Left renal cortex interstitium (tissue), 4 donors: ENCODE measurements around the gene CPSF3. TPM values are rescaled to one million over a fixed set of nuclear protein-coding genes. Genes with fewer than 3 reads are reported as not detected.

Experiments
- DNase-seq, 4 donors: peaks; one replicate each; pipeline ENCODE4 v3.0.0-alpha.2; 2013; ENCODE audit warnings: low read depth in 4 of 4, low spot score in 2 of 4, missing footprints in 1 of 4
- polyA plus RNA-seq, 4 donors: library from polyadenylated mRNA; unstranded; fragments of 120-200 nt; gene quantifications; one replicate each; pipeline ENCODE4 v1.2.1, GENCODE V29; 2013; ENCODE audit not compliant: insufficient read length in 4 of 4

CPSF3 gene
- 10 to 100 TPM; 44.5 to 58.6 (median 53.7) TPM for polyA plus RNA-seq

DNA sequence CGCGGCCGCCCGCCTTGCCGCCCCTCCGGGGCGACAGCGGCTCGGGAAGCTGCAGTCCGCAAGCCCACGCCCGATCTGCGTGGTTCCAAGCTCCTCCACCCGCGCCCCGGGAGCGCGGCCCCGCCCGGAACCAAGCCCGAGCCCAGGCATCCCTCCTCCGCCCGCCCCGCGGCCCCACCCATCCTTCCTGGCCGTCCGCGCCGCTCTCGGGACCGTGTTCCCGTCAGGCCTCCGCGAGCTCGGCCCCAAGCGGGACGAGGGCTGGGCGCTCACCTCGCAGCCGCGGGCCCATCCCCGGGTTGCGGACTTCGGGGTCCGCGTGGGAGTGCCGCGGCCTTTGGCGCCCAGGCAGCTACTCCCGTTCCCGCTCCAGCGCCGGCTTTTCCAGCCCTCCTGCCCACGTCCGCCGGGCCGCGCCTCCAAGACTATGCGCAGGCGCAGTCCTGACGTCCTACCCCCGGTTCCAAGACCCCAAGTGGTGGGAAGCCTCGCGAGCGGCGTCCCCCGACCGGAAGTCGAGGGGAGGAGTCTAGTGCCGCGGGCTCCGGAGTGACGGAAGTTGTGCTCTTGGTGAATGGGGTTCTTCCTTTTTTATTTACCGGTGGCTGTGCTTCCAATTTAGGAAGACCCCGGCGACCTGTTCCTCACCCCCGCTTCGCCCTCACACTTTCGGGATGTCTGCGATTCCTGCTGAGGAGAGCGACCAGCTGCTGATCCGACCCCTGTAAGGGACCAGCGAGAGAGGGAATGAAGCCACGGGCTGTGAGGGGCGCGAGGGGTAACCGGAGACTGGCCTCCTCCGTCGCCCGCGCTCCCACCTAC, at the start of gene CPSF3, which contains the start of gene ITGB1BP1:
CPSF3 (plus strand) TSS at position 555 of the 822 bp plus-strand sequence; CDS start at position 675, 120 bp downstream.
ITGB1BP1 (minus strand) TSS at position 429 of the 822 bp plus-strand sequence. CDS start 4,831 bp downstream, outside the sequence.
- peak; percentile 90 to 98 (median 96) for DNase-seq

GRCh38 chr2:9374071-9374730, 49.3 kb upstream of the CPSF3 start:
- no peak for DNase-seq

DNA sequence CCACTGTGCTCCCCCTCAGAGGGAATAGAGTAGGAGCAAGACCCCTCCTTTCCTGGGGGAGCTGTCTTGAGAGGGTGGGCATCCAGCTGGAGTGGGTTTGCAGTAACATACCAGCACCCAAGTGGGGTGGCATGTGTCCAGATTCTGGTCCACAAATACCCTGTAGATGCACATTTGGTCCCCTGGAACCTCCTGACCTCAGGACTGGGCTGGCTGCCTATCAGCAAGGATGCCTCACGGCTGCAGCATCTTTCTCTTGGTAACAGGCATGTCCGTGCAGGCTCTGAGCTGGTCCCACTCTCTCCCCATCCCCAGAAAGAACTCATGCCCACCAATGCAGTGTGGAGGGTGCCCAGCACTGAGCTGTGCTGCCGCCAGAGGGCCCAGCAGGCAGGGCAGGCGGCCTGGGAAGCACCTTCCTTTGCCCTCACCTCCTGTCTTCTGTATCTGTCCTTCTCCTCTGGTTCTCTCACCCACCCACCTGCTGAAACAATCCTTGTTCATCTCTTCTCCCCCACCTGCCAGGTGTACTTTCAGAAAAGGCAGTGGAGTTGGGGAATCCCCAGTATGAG, 47.5 kb upstream of the CPSF3 start:
- DNase-seq, result no peak

GRCh38 chr2:9377461-9378097, 45.9 kb upstream of the CPSF3 start:
- DNase-seq, result no peak

DNA sequence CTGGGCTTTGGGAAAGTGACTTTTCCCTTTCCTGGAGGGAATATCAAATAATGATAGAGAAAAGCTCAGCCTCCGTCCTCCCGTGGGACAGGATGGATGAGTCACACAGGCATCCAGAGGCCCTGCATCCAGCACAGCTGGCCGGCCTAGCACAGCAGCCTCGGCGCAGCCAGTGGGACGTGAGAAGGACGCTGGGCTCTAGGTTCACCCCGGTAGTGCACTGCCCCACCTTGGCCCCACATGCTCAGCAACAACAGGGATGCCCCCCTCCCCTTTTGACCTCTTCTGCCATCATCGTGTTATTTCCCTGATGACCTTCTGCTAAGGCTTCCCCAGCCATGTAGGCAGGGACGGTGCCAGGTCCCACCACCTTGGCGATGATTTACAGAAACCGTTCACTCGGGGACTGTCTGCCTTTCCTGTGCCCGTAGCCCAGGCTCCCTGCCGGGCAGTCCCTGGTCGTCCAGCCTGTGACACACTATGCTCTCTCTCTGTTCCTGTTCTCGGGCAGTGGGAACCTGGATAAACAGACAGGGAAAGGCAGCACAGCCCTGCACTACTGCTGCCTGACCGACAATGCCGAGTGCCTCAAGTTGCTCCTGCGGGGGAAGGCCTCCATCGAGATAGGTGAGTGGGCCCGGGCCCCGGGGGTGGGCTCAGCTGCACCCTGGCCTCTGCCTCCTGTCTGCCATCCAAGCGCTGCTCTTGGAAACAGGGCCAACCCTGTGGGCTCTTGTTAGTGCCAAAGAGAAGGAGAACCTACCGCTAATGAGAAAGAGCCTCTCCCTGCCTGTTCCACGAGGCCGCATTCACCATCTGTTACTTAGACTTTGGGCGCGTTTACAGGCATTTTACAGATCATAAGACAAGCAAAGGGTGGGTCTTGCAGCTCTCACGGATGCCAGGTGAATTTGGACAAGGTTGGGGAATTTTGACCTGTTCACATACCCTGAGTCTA, 44.7 kb upstream of the CPSF3 start:
- no peak for DNase-seq

DNA sequence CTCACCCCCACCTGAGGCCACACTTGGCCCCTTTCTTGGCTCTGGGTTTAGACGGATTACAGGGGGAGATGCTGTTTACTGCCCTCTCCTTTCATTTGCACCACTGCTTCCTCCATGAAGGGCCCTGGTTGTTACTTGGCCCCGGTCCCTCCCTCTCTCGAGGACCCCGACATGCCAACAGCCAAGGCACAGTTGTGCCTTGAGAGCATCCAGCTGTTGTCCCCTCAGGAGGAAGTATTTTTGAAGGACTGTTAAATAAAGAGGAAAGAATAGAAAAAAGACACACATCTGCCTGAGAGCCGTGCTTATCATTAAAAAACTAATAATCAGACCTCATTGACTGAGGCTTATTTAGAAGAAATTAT, 44.1 kb upstream of the CPSF3 start:
- DNase-seq, result no peak

GRCh38 chr2:9380702-9381628, 42.5 kb upstream of the CPSF3 start:
- DNase-seq, result no peak

GRCh38 chr2:9382604-9383235, 40.7 kb upstream of the CPSF3 start:
- DNase-seq, result no peak

DNA sequence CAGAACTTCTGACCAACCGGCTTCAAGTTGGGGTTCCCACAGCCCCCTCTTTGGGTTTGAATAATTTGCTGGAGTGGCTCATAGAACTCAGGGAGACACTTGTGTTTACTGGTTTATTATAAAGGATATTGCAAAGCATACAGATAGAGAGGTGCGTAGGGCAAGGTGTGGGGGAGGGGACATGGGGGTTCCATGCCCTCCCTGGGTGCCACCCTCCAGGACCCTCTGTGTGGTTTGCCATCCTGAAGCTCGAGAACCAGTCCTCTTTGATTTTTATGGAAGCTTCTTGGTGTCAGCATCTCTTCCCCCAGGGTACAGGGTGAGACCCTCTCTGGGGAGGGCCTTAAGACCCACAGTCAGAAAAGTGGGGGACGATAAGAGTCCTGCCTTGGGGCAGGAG, 38.9 kb upstream of the CPSF3 start:
- no peak for DNase-seq

GRCh38 chr2:9385841-9386240, 37.6 kb upstream of the CPSF3 start:
- DNase-seq, result no peak

DNA sequence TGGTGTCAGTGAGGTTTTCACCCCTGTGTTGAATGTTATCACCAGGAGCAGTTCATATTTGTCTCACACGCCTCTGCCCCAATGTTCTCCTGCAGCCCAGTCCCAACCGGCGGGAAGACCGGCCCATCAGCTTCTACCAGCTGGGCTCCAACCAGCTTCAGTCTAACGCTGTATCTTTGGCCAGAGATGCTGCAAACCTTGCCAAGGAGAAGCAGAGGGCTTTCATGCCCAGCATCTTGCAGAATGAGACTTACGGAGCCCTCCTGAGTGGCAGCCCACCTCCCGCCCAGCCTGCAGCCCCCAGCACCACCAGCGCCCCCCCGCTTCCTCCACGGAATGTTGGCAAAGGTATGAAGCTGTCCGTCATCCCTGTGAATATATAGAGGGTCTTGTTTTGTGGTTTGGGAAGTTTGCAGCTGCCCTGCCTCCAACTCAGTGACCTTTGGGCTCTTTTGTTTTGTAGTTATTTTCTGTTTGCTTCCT, 35.2 kb upstream of the CPSF3 start:
- no peak for DNase-seq

DNA sequence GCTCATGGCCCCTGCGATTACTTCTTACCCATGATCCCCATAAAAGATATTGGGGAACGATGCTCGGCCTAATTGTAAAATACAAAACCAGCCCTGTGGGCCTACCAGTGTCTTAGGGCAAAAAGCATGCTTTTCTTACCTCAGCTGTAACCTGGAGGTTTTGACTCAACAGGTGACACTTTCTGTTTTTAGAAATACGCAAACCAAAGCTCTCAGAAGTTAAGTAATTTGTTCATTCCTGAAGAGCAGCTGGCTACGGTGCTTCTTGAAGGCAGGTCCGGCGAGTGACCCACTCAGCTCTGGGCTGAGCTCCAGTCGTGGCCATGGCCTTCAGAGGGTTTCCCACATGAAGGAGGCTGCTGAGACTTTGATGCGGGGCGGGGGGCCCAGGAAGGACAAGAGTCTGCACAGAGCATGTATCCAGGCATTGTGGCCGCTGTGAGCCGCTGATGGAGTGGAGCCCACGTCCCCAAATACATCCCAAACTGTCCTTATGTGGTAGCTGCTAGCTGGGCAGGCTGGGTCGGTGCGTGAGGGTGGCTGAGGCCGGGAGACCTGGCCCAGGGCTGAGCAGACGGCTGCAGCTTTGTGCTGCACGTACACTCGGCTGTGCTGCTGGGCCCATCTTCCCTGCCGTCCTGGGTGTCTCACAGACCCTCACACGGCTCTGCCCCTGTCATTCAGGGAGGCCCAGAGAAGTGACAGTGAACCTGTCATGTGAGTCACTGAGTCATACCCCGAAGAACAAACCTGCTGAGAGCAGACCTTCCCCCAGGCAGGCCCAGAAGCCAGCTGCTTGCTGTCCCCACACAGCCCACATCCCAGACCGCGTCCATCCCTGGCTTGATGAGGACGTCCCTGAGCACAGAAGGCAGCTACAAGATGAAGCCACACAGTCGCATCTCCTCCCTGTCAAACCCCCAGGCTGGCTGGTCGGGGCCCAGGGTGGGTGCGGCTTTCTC, 34.2 kb upstream of the CPSF3 start:
- no peak for DNase-seq

GRCh38 chr2:9390151-9390850, 33.2 kb upstream of the CPSF3 start:
- DNase-seq, result no peak

GRCh38 chr2:9390991-9391390, 32.5 kb upstream of the CPSF3 start:
- DNase-seq, result no peak

GRCh38 chr2:9391961-9392720, 31.3 kb upstream of the CPSF3 start:
- no peak for DNase-seq
